Smooth muscle cell (in vitro differentiated cells): ENCODE results near the gene DPP7. TPM values are rescaled to one million over a fixed set of nuclear protein-coding genes. Genes with fewer than 3 reads are reported as not detected.
A peak's percentile ranks its signal among the peaks of the same experiment; 100 is the strongest.

ENCODE experiments used
- DNase-seq: peaks from one replicate; lab custom pipeline; 2025; ENCODE audit not compliant: unreplicated experiment; lab: John Stamatoyannopoulos, UW
- H2AFZ ChIP-seq: fragments of 200-600 bp; sonication (generic); 2 replicates; pipeline ENCODE4 v1.6.0; 2016; ENCODE audit warnings: antibody characterized with exemption, low read depth, mild to moderate bottlenecking
- H3F3A ChIP-seq: fragments of 200-600 bp; sonication (generic); 2 replicates; pipeline ENCODE4 v1.6.0; 2017; ENCODE audit warnings: antibody characterized with exemption, low read depth
- H3K27ac ChIP-seq: fragments of 200-600 bp; sonication (generic); 2 replicates; pipeline ENCODE4 v1.5.1; 2016; ENCODE audit warnings: low read depth, mild to moderate bottlenecking
- H3K27me3 ChIP-seq: fragments of 200-600 bp; sonication (generic); 2 replicates; pipeline ENCODE4 v1.6.1; 2016; ENCODE audit warnings: low read depth, mild to moderate bottlenecking
- H3K36me3 ChIP-seq: fragments of 200-600 bp; sonication (generic); 2 replicates; pipeline ENCODE4 v1.5.1; 2016; ENCODE audit warnings: low read depth
- H3K4me1 ChIP-seq: fragments of 200-600 bp; sonication (generic); 2 replicates; pipeline ENCODE4 v1.5.1; 2016; ENCODE audit warnings: low read depth
- H3K4me2 ChIP-seq: fragments of 200-600 bp; sonication (generic); 2 replicates; pipeline ENCODE4 v1.6.0; 2016; ENCODE audit warnings: mild to moderate bottlenecking
- H3K4me3 ChIP-seq: fragments of 200-600 bp; sonication (generic); 2 replicates; pipeline ENCODE4 v1.5.1; 2016; ENCODE audit warnings: mild to moderate bottlenecking
- H3K79me2 ChIP-seq: fragments of 200-600 bp; sonication (generic); 2 replicates; pipeline ENCODE4 v1.6.0; 2016; ENCODE audit warnings: low read depth, mild to moderate bottlenecking
- H3K9ac ChIP-seq: fragments of 200-600 bp; sonication (generic); 2 replicates; pipeline ENCODE4 v1.6.0; 2016; ENCODE audit warnings: low read depth
- H3K9me3 ChIP-seq: fragments of 200-600 bp; sonication (generic); replicated peaks from 2 replicates; pipeline ENCODE4 v1.5.1; 2016; ENCODE audit warnings: low read depth
- H4K20me1 ChIP-seq: fragments of 200-600 bp; sonication (generic); 2 replicates; pipeline ENCODE4 v1.6.0; 2016; ENCODE audit warnings: low read depth
- CTCF ChIP-seq: fragments of 200-600 bp; sonication (generic); IDR thresholded peaks from 2 replicates; pipeline ENCODE4 v1.5.1; 2017; ENCODE audit warnings: borderline replicate concordance, mild to moderate bottlenecking, antibody characterized with exemption; ENCODE audit not compliant: insufficient read depth, poor library complexity, severe bottlenecking
- WGBS: methylation state at CpG from one replicate; pipeline ENCODE4 v1.1.7; 2016; ENCODE audit warnings: low lambda C conversion rate; 5-methylcytosine and 5-hydroxymethylcytosine counted together
- polyA plus RNA-seq: library from polyadenylated mRNA; unstranded; fragments of >200 nt; fragmentation: Nextera tagmentation; extraction: Ambion mirVana; gene quantifications from 2 replicates; pipeline ENCODE4 v1.2.1, GENCODE V29; 2016
- total RNA-seq: library from RNA; depleted of rRNA; stranded (reverse); fragments of >200 nt; gene quantifications from 2 replicates; pipeline ENCODE4 v1.2.3, GENCODE V29; 2014

The DPP7 gene
- total and polyA plus RNA-seq, 2 experiments from 2014 or later: 51.4 to 170 TPM

- no peaks in the 10 kb centered on the region for H4K20me1 ChIP-seq
- 78% methylated on average over 19 of the region's 19 CpGs for WGBS
- no peaks in the 10 kb centered on the region for H3K79me2 ChIP-seq
- no peak for TF ChIP-seq CTCF
- peaks cover 74% of the 10 kb centered on the region for H3K27me3 ChIP-seq
- no peak for DNase-seq
- no peaks in the 10 kb centered on the region for H3K4me1 ChIP-seq
- no peak overlapping the region for H3K9ac ChIP-seq
- H3K36me3 ChIP-seq: no peaks in the 10 kb centered on the region
- no peak overlapping the region for H3K4me2 ChIP-seq
- H3K9me3 ChIP-seq: no peaks in the 10 kb centered on the region
- H3F3A ChIP-seq: no peaks in the 10 kb centered on the region
- H3K27ac ChIP-seq: no peak overlapping the region
- no peak overlapping the region for H2AFZ ChIP-seq
- H3K4me3 ChIP-seq: no peak overlapping the region
These were observed 43.3 kb upstream of the DPP7 start for GRCh38 chr9:137157618-137158415.

GRCh38 chr9:137156567-137157375 lies 42.2 kb upstream of the DPP7 start:
- no peak for DNase-seq
- H3K79me2 ChIP-seq: no peaks in the 10 kb centered on the region
- H3F3A ChIP-seq: no peaks in the 10 kb centered on the region
- peak overlapping the region; percentile 5 for H3K4me3 ChIP-seq
- H4K20me1 ChIP-seq: no peaks in the 10 kb centered on the region
- H3K27me3 ChIP-seq: peaks cover 64% of the 10 kb centered on the region
- WGBS: 34% methylated on average over 44 of the region's 65 CpGs
- H3K9ac ChIP-seq: no peak overlapping the region
- no peak overlapping the region for H2AFZ ChIP-seq
- H3K4me2 ChIP-seq: peak overlapping the region; percentile 75
- no peaks in the 10 kb centered on the region for H3K36me3 ChIP-seq
- no peaks in the 10 kb centered on the region for H3K9me3 ChIP-seq
- H3K27ac ChIP-seq: no peak overlapping the region
- TF ChIP-seq CTCF: no peak
- no peaks in the 10 kb centered on the region for H3K4me1 ChIP-seq

GRCh38 chr9:137152844-137153405 lies 38.4 kb upstream of the DPP7 start:
- no peak for TF ChIP-seq CTCF
- Histone ChIP-seq H3K4me1 (no peaks in the 10 kb centered on the region), H3K4me2 (no peak overlapping the region), H3K9me3 (no peaks in the 10 kb centered on the region), H3K79me2 (no peaks in the 10 kb centered on the region), H3K4me3 (no peak overlapping the region), H3F3A (no peaks in the 10 kb centered on the region), H2AFZ (no peak overlapping the region), H4K20me1 (no peaks in the 10 kb centered on the region), H3K9ac (no peak overlapping the region), H3K27me3 (peaks cover 29% of the 10 kb centered on the region), H3K27ac (no peak overlapping the region), H3K36me3 (no peaks in the 10 kb centered on the region)
- WGBS: 94% methylated on average over 7 of the region's 7 CpGs
- DNase-seq: no peak
